ENCODE results near the gene RRH. TPM values are rescaled to one million over a fixed set of nuclear protein-coding genes. Genes with fewer than 3 reads are reported as not detected.

RRH gene
- total RNA-seq, 4 donors from 2014 or later, result 0.22 to 1.6 TPM; not detected in 2

DNA sequence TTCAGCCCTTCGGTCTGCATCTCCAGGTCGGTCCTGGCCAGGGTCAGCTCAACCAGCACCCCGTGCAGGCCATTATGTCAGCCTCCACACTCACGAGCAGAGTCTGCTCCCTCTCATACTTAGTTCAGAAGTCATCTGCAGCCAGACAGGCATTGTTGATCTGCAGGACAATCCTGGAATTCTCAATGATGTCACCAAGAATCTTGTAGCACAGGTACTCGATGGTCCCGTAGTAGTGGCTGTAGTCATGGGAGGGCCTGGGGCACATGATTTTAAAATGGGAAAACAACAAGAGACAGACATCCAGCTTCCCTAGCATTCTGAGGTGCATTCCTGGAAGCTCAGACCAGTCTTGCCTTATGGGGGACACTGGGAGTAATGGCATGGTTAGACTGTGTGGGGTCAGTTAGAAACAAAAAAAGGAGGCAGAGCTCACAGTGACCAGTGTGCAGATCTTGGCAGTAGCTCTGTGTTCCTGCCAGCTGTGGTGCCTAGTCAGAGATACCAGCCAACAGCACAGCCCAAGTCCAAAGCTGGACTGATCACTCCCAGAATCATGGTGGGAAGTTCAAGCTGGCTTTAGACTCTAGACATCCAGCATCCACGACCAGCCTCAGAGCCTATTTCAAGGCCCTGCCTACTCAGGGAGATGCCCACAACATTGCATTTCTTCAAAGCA, 52.0 kb downstream of the RRH start:
- no peak overlapping the region for H3K27ac ChIP-seq
- no peaks in the 10 kb centered on the region for H3K27me3 ChIP-seq
- TF ChIP-seq POLR2A (IDR thresholded peaks at IDR 0.05), result no peak
- no peak for TF ChIP-seq CTCF (IDR thresholded peaks at IDR 0.05)
- intact Hi-C loops (cut with DNase I), result no loop called here
- no peaks in the 10 kb centered on the region for H3K9me3 ChIP-seq
- H3K36me3 ChIP-seq, result no peaks in the 10 kb centered on the region
- WGBS, 2 donors, result 84 to 94% methylated on average over 7 of the region's 7 CpGs
- no peaks in the 10 kb centered on the region for H3K4me1 ChIP-seq
- no peak overlapping the region for H3K4me3 ChIP-seq (replicated peaks in 1 of 3)
- no peak for DNase-seq

GRCh38 chr4:109886303-109886702, 58.5 kb downstream of the RRH start:
- H3K9me3 ChIP-seq, result no peaks in the 10 kb centered on the region
- DNase-seq, result no peak
- H3K4me1 ChIP-seq, result no peaks in the 10 kb centered on the region
- no peak overlapping the region for H3K4me3 ChIP-seq (replicated peaks in 1 of 3)
- intact Hi-C loops (cut with DNase I), result no loop called here
- H3K27me3 ChIP-seq, result no peaks in the 10 kb centered on the region
- no peak overlapping the region for H3K27ac ChIP-seq
- TF ChIP-seq CTCF (IDR thresholded peaks at IDR 0.05) (no peak), POLR2A (IDR thresholded peaks at IDR 0.05) (no peak)
- H3K36me3 ChIP-seq, result no peaks in the 10 kb centered on the region

DNA sequence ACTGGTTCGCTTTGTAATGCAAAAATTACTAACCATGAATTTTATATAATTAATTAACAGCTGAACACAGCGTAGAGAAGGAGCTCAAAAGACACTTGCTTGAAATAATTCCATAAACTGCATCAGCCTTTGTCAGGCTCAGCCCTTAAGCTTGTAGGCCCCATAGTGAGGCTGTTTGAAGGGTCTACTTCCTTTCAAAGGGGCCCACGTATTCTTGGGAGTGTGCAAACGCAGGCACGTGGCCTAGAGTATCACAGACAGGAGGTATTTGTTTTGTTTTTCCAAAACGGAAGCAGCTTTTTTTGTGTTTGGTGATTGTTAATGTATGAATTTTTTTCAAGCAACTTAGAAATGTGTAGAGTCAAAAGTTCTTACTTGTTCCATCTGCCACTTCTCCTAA, 59.3 kb downstream of the RRH start:
- H3K9me3 ChIP-seq, result no peaks in the 10 kb centered on the region
- intact Hi-C loops (cut with DNase I), result no loop called here
- WGBS, 2 donors, result 48 to 52% methylated on average over 6 of the region's 6 CpGs

GRCh38 chr4:109890076-109890475, 62.3 kb downstream of the RRH start:
- intact Hi-C loops (cut with DNase I), result no loop called here
- Histone ChIP-seq H3K36me3 (no peaks in the 10 kb centered on the region), H3K9me3 (no peaks in the 10 kb centered on the region), H3K4me1 (no peaks in the 10 kb centered on the region), H3K4me3 (replicated peaks in 1 of 3) (no peak overlapping the region), H3K27ac (no peak overlapping the region), H3K27me3 (no peaks in the 10 kb centered on the region)
- DNase-seq, result no peak
- TF ChIP-seq CTCF (IDR thresholded peaks at IDR 0.05) (no peak), POLR2A (IDR thresholded peaks at IDR 0.05) (no peak)

More for the DNA sequence above, 59.3 kb downstream of the RRH start:
- H3K27ac ChIP-seq, result no peak overlapping the region
- no peak for DNase-seq
- H3K36me3 ChIP-seq, result no peaks in the 10 kb centered on the region
- H3K4me1 ChIP-seq, result no peaks in the 10 kb centered on the region
- no peak overlapping the region for H3K4me3 ChIP-seq (replicated peaks in 1 of 3)
- TF ChIP-seq CTCF (IDR thresholded peaks at IDR 0.05) (no peak), POLR2A (IDR thresholded peaks at IDR 0.05) (no peak)
- H3K27me3 ChIP-seq, result no peaks in the 10 kb centered on the region

Other genes with a start within 250 kb of the RRH start
- gene CASP6, start 124.5 kb upstream of the RRH start, total RNA-seq, result 10 to 100 TPM; 16.2 to 25.6 (median 20.5) TPM
- 100 to 1,000 TPM in 1 of 4 donors, 10 to 100 TPM in 3; 37.9 to 216 (median 55.5) TPM for gene PLA2G12A, start 97.9 kb upstream of the RRH start, total RNA-seq
- 10 to 100 TPM; 21.2 to 58.5 (median 28.3) TPM for gene CFI, start 26.0 kb upstream of the RRH start, total RNA-seq
- gene GAR1, start 12.2 kb upstream of the RRH start, total RNA-seq, result 1 to 10 TPM; 1.8 to 7.8 (median 5.1) TPM
- gene LRIT3, start 20.1 kb downstream of the RRH start, total RNA-seq, result under 1 TPM; 0.27 to 0.63 (median 0.39) TPM
- gene EGF, start 84.9 kb downstream of the RRH start, total RNA-seq, result 1 to 10 TPM; 3.1 to 9.4 (median 7.9) TPM